Heart left ventricle (tissue), 13 donors: ENCODE data around the gene MYLK2.

Source experiments
- POLR2A ChIP-seq, 2 donors: fragments of 450-650 bp; IDR thresholded peaks; one replicate each; pipeline ENCODE4 v1.6.1; 2017; ENCODE audit warnings: antibody characterized with exemption in 2 of 2, mild to moderate bottlenecking in 2 of 2, moderate library complexity in 2 of 2
- TF ChIP-seq, protein P1 (sequence below), 12 donors: fragments of 200-600 bp; sonication (generic) in 4 of 12; IDR thresholded peaks; one replicate each; pipeline versions ENCODE4 v1.5.0 to v1.8.0; 2018 to 2022; ENCODE audit warnings: antibody characterized with exemption in 12 of 12, mild to moderate bottlenecking in 5 of 12
- donor health status: ischemic (EF 13 %, LVEDD 7.1; RV severe dilation, severe dysfunction).
- donor health status: DM: no; HTN: yes; CAD: no.
- donor health status: DM: no; HTN: no; CAD: no.
- donor health status: ischemic (EF 25% LVEDD 6.9; RV normal size, moderate dysfunction).
- donor health status: ischemic (EF 25% LVEDD 5.7; RV mildly dilated, moderate dysfunction).
- donor health status: ischemic (EF 35%, LVEDD 5.7; RV mildly dilated, moderate dysfunction).
- donor health status: nonischemic (EF 11% LVEDD 7.7; RV severe dilation, severe dysfunction).
- donor health status: DM: yes; HTN: yes; CAD: no.
- donor health status: PGD.
- donor health status: ischemic (EF 29% LVEDD 5.4; RV normal size, mild dysfunction).
- donor health status: nonischemic (EF 23%, LVEDD 6.1; RV moderate dilation, normal function).

DNA sequence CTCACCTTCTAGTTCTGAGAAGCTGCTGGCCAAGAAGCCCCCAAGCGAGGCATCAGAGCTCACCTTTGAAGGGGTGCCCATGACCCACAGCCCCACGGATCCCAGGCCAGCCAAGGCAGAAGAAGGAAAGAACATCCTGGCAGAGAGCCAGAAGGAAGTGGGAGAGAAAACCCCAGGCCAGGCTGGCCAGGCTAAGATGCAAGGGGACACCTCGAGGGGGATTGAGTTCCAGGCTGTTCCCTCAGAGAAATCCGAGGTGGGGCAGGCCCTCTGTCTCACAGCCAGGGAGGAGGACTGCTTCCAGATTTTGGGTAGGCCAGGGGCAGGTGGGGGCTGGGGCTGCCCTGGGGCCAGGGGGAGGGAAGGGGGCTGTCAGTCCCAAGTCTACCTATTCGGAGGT is 2.3 kb downstream of the MYLK2 start:
- TF ChIP-seq, protein P1, sequence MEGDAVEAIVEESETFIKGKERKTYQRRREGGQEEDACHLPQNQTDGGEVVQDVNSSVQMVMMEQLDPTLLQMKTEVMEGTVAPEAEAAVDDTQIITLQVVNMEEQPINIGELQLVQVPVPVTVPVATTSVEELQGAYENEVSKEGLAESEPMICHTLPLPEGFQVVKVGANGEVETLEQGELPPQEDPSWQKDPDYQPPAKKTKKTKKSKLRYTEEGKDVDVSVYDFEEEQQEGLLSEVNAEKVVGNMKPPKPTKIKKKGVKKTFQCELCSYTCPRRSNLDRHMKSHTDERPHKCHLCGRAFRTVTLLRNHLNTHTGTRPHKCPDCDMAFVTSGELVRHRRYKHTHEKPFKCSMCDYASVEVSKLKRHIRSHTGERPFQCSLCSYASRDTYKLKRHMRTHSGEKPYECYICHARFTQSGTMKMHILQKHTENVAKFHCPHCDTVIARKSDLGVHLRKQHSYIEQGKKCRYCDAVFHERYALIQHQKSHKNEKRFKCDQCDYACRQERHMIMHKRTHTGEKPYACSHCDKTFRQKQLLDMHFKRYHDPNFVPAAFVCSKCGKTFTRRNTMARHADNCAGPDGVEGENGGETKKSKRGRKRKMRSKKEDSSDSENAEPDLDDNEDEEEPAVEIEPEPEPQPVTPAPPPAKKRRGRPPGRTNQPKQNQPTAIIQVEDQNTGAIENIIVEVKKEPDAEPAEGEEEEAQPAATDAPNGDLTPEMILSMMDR (IDR thresholded peaks at IDR 0.05): no peak
- no peak for TF ChIP-seq POLR2A (IDR thresholded peaks at IDR 0.05)
